WTC11 (cell line): Measurements from ENCODE around the gene FHL1.

Experiments used
- ATF1 ChIP-seq: sonication (generic); formaldehyde crosslinking; IDR thresholded peaks from 2 replicates; pipeline ENCODE4 v1.8.1; 2023; ENCODE audit warnings: mild to moderate bottlenecking, moderate library complexity, missing genetic modification reagents
- CTCF ChIP-seq: fragments of 200-600 bp; IDR thresholded peaks from 2 replicates; pipeline ENCODE4 v1.8.0; 2022; ENCODE audit warnings: antibody characterized with exemption
- SP1 ChIP-seq: sonication (generic); formaldehyde crosslinking; conservative IDR thresholded peaks from 2 replicates; pipeline ENCODE4 v1.8.1; 2022; ENCODE audit warnings: missing genetic modification reagents

GRCh38 chrX:136147976-136148375 is 643 bp downstream of the FHL1 start:
- no peak for TF ChIP-seq ATF1 (CRISPR knock-in tag)
- no peak for TF ChIP-seq CTCF
- TF ChIP-seq SP1 = no peak
